DMS 273 treated with DMSO at 0.1 percent for 48 hours (cell line): ENCODE results near the gene PAXIP1.
"Not testable (repeated sequence)": the region's sequence is repeated elsewhere in the genome, so short reads cannot be mapped to it uniquely, and the experiment has no call there.

Experiments used
- DNase-seq: peaks from one replicate; lab custom pipeline; 2025; lab: John Stamatoyannopoulos, UW

PAXIP1 gene

GRCh38 chr7:154943906-154944305 lies 59.0 kb downstream of the PAXIP1 start:
- no peak for DNase-seq

GRCh38 chr7:154942691-154943090 lies 60.2 kb downstream of the PAXIP1 start:
- DNase-seq: no peak

DNA sequence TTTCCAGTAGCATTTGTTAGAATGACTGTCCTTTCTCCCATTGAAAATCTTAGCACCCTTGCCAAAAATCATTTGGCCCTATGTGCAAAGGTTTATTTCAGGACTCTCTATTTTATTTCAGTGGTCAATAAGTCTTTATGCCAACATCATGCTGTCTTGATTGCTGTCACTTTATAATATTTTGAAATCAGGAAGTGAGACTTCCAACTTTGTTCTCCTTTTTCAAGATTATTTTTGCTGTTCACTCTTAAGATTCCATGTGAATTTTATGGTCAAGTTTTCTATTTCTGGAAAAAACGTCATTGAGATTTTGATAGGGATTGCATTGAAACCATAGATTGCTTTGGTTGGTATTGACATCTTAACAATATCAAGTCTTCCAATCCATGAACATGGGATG lies 65.1 kb downstream of the PAXIP1 start:
- DNase-seq: no peak

GRCh38 chr7:154934353-154934952 lies 68.5 kb downstream of the PAXIP1 start:
- DNase-seq: not testable (repeated sequence)

DNA sequence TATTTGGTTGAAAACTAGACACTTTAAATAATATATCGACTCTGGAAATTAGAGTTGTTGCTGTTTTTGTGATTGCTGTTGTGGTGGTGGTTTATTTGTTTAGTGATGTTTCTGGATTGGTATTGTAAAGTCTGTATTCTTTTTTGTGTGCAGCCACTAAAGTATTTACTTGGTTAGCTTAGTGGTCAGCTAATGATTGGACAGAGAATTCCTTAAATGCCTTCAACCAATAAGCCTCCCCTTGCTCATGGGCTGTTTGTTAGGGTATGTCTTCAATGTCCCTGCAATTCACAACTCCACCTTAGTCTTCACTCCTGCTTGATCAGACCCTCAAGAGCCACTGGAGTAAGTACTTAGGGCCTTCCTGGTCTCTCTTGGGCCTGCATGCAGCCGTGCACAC lies 71.0 kb downstream of the PAXIP1 start:
- DNase-seq: no peak

DNA sequence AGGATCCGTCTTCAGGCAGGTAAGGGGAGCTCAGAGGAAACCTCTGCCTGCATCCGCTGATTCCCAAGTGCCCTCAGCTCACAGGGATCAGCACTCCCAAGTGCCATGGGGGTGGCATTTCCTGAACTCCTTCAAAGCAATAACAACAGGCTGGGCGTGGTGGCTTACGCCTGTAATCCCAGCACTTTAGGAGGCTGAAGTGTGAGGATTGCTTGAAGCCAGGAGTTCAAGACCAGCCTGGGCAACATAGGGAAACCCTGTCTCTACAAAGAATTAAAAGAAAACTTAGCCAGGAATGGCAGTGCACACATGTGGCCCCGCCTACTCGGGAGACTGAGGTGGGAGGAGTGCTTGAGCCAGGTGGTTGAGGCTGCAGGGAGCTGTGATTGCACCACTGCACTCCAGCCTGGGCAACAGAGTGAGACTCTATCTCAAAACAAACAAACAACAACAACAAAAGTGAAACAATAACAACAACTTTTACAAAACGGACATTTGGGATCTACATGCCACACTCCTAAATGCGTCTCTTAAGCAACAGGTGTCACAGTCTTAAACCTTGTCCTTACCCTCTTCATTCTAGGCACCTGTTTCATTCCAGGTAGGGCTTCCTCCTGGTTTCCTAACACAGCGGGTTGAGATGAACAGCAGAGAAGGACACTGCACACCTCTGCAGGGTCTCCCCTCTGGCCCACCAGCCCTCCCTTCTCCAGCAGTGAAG lies 73.8 kb downstream of the PAXIP1 start:
- no peak for DNase-seq

DNA sequence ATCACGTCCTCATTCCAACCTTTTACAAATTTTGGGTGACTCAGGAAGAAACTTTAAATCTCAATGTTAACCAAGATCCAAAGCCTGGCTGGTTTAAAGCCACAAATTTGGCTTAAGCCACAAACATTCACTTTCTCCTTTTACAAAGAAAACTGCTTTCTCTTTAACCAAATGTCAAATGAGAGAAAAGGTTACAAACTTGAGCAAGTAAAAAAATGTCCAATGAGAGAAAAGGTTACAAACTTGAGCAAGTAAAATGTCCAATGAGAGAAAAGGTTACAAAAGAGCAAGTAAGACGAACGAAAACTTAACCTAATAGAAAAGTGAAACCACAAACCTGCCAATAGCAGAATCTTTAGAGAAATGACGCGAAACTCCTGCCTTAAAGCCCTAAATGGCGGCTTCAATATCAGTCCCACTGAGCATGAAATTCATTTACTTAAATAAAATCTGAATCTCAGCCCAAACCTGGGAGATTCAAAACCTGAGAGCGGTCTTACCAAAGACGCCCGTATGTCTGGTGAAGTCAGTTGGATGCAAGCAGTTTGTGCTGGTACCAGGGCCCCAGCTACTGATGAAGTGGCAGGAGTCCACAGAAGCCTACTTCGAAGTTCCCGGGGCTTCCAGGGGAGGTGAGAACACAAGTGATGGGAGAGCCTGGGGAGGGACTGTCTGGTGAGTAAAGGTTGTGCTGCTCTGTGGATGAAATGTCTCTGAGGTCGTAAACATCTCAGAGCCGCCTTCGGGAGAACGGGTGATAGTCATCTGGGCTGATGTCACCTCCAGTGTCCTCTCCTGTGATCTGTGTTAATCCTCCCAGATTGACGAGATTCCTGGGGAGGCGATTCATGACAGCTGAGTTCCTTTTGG lies 74.6 kb downstream of the PAXIP1 start:
- DNase-seq: peak; percentile 57

DNA sequence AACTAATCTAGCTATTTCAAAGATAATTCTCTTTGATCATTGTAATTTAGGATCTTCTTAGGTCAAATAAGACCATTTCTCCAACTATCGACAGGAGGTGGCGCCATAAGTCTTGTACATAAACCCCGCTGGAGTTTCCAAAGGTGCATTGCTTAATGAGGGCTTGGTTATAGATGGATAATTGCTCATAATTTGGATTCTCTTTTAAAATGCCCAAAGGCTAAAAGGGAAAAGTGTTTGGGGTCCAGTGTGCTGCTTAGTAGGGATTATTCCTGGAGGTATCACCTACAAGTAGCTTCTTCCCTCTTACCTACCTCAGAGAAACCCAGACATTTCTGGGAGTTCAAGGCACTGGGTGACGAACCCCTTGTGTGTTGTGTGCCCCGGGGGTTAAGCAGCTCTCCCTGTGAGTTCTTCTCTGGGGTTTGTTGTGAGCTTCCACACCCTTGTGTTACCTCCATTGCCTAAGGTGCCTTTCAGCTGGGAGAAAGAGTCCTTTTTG lies 75.2 kb downstream of the PAXIP1 start:
- peak; percentile 65 for DNase-seq

GRCh38 chr7:154922472-154922871 lies 80.5 kb downstream of the PAXIP1 start:
- not testable (repeated sequence) for DNase-seq

- DNase-seq: no peak
Observed at GRCh38 chr7:154919344-154920225, 83.3 kb downstream of the PAXIP1 start.

- no peak for DNase-seq
Observed at GRCh38 chr7:154918741-154919140, 84.2 kb downstream of the PAXIP1 start.

- no peak for DNase-seq
Observed at GRCh38 chr7:154918266-154918665, 84.7 kb downstream of the PAXIP1 start.

DNA sequence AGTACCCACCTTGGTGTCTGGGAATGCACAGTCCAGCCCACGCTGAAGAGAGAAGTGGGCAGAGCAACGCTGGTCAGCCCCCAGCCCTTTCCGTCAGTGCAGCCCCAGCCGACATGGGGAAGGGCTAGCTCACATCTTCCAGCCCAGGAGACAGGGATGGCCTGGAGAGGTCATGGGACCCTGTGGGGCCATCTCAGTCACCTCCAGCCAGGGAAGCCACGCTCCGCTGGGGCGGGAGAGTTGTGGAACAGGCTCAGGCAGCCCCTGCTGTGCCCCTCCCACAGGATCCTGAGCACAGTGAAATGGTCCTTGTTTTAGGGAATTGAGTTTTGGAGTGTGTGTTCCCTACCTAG lies 85.1 kb downstream of the PAXIP1 start:
- no peak for DNase-seq

GRCh38 chr7:154916856-154917807 lies 85.8 kb downstream of the PAXIP1 start:
- no peak for DNase-seq

GRCh38 chr7:154916381-154916780 lies 86.5 kb downstream of the PAXIP1 start:
- no peak for DNase-seq

GRCh38 chr7:154915600-154915999 lies 87.3 kb downstream of the PAXIP1 start:
- no peak for DNase-seq

GRCh38 chr7:154914996-154915380 lies 87.9 kb downstream of the PAXIP1 start:
- no peak for DNase-seq

GRCh38 chr7:154914308-154914995 lies 88.5 kb downstream of the PAXIP1 start:
- no peak for DNase-seq

DNA sequence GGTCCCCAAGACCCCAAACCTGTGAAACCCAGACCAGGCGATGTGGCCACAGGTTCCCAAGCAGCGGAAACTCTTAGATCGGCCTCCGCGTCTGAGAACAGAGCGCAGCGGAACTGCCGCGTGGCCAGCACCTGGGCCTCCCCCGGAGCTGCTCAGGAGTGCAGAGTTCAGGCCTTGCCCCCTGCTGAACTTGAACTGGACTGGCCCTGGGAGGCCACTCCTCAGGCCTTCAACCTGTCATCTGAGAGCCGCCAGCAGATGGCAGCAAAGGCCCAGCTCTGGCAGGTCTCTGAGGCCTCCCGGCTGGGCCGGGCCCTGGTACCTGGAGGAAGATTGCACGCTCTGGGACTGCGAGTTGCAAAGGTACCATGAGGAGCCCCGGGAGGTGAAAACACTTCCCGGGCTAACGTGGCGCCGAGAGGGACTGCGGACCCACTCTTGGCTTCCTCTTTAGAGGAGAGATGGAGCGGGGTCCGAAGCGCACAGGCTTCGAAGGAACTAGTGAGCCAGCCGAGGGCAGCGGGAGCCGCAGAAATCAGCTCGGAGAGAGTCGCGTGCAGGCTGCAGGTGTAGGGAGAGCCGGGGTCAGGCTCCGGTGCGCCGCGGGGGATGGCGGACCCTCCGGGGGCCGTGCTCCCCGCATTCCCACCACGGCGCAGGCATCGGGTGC lies 89.2 kb downstream of the PAXIP1 start:
- no peak for DNase-seq
